HCT116 (cell line): Measurements from ENCODE around the gene KPNA1. TPM values are rescaled to one million over a fixed set of nuclear protein-coding genes. Genes with fewer than 3 reads are reported as not detected.

ENCODE experiments used
- ATAC-seq: fragments of 200-7000 bp; cut with Tn5 transposase; 2 replicates; pipeline ENCODE4 v1.9.1; 2020; ENCODE audit warnings: mild to moderate bottlenecking, moderate library complexity
- BruUV-seq: library from RNA; stranded (reverse); fragments of 400-500 nt; replicated peaks from 2 replicates; lab custom pipeline; 2021; lab: Mats Ljungman, UMichigan
- CTCF ChIA-PET: fragments of 300-600 bp; sonication (Branson Sonifier 250); formaldehyde crosslinking; loops from one replicate; lab custom pipeline; 2021; ENCODE audit warnings: antibody characterized with exemption; lab: Charles Lee
- POLR2A ChIA-PET: fragments of 300-600, 350-600 bp; sonication (Branson Sonifier 250); formaldehyde crosslinking; loops from one replicate; lab custom pipeline; 2021; ENCODE audit warnings: antibody characterized with exemption; lab: Charles Lee
- RAD21 ChIA-PET, 2 experiments: fragments of 300-600 bp; sonication (Branson Sonifier 250); formaldehyde crosslinking; loops; one replicate each; lab custom pipeline; 2023; ENCODE audit warnings: low total read pairs in 2 of 2; ENCODE audit not compliant: uncharacterized antibody in 2 of 2, unreplicated experiment in 2 of 2, low non-redundant PET in 1 of 2; lab: Charles Lee
- DNase-seq: peaks from one replicate; pipeline ENCODE4 v3.0.0-alpha.2; 2010; ENCODE audit warnings: low read depth, low spot score
- H2AFZ ChIP-seq: fragments of 200-600 bp; shearing (Covaris generic), sonication (generic); 2 replicates; pipeline ENCODE4 v1.6.1; 2017; ENCODE audit warnings: low read depth, mixed run types, mixed read lengths, antibody characterized with exemption, low read length; ENCODE audit not compliant: poor library complexity, severe bottlenecking
- H3K27ac ChIP-seq: 2 replicates; pipeline ENCODE4 v1.5.1; 2012; ENCODE audit warnings: low read depth, low read length
- H3K27me3 ChIP-seq: fragments of 200-600 bp; sonication (generic); 2 replicates; pipeline ENCODE4 v1.6.1; 2016; ENCODE audit warnings: mixed run types, low read length, mixed read lengths; ENCODE audit not compliant: insufficient read depth
- H3K36me3 ChIP-seq, 2 experiments: fragments of 200-500 bp in 1 of 2; fragments of 200-600 bp in 1 of 2; sonication (Bioruptor generic) in 1 of 2; sonication (generic) in 1 of 2; 2 replicates each; pipeline versions ENCODE4 v1.5.1 to v1.6.1; 2014 to 2016; ENCODE audit warnings: low read length in 2 of 2, inconsistent platforms in 1 of 2, mixed read lengths in 1 of 2, mixed run types in 1 of 2; ENCODE audit not compliant: insufficient read depth in 2 of 2, control insufficient read depth in 1 of 2
- H3K4me1 ChIP-seq, 2 experiments: fragments of 200-600 bp in 1 of 2; sonication (generic) in 1 of 2; 2 replicates each; pipeline versions ENCODE4 v1.5.1 to v1.6.1; 2012 to 2017; ENCODE audit warnings: low read length in 2 of 2, inconsistent platforms in 1 of 2, mild to moderate bottlenecking in 1 of 2, mixed read lengths in 1 of 2, mixed run types in 1 of 2, moderate library complexity in 1 of 2; ENCODE audit not compliant: insufficient read depth in 2 of 2, control insufficient read depth in 1 of 2
- H3K4me2 ChIP-seq: fragments of 200-600 bp; sonication (generic); 2 replicates; pipeline ENCODE4 v1.6.1; 2017; ENCODE audit warnings: mixed run types, low read length, mixed read lengths
- H3K4me3 ChIP-seq, 2 experiments: fragments of 200-600 bp in 1 of 2; sonication (generic) in 1 of 2; replicated peaks in 1 of 2; 2 replicates each; pipeline ENCODE4 v1.5.1; 2011 to 2016; ENCODE audit warnings: low read length in 2 of 2, control low read depth in 1 of 2, low read depth in 1 of 2, mild to moderate bottlenecking in 1 of 2, mixed read lengths in 1 of 2, mixed run types in 1 of 2
- H3K79me2 ChIP-seq: fragments of 200-600 bp; sonication (generic); 2 replicates; pipeline ENCODE4 v1.6.1; 2017; ENCODE audit warnings: mild to moderate bottlenecking, mixed run types, low read length, moderate library complexity, mixed read lengths; ENCODE audit not compliant: insufficient read depth
- H3K9ac ChIP-seq: fragments of 200-600 bp; sonication (generic); 2 replicates; pipeline ENCODE4 v1.6.1; 2016; ENCODE audit warnings: low read length, mixed read lengths
- H3K9me2 ChIP-seq: fragments of 200-600 bp; sonication (generic), shearing (Covaris generic); 2 replicates; pipeline ENCODE4 v1.6.1; 2017; ENCODE audit warnings: mixed run types, mild to moderate bottlenecking, moderate library complexity; ENCODE audit not compliant: insufficient read depth
- H3K9me3 ChIP-seq, 2 experiments: fragments of 200-500 bp in 1 of 2; fragments of 200-600 bp in 1 of 2; sonication (Bioruptor generic) in 1 of 2; sonication (generic) in 1 of 2; 2 replicates each; pipeline ENCODE4 v1.6.1; 2014 to 2017; ENCODE audit warnings: low read length in 2 of 2, mixed read lengths in 2 of 2, inconsistent platforms in 1 of 2, low read depth in 1 of 2, mild to moderate bottlenecking in 1 of 2, mixed run types in 1 of 2, moderate library complexity in 1 of 2; ENCODE audit not compliant: control insufficient read depth in 1 of 2, insufficient read depth in 1 of 2
- H4K20me1 ChIP-seq: fragments of 200-600 bp; sonication (generic), shearing (Covaris generic); 2 replicates; pipeline ENCODE4 v1.6.1; 2017; ENCODE audit warnings: mixed run types, mild to moderate bottlenecking, moderate library complexity; ENCODE audit not compliant: insufficient read depth
- ATF3 ChIP-seq: IDR thresholded peaks from 2 replicates; pipeline ENCODE4 v1.6.1; 2012
- CBX3 ChIP-seq: IDR thresholded peaks from 2 replicates; pipeline ENCODE4 v1.6.1; 2012; ENCODE audit warnings: low read depth
- CEBPB ChIP-seq: IDR thresholded peaks from 2 replicates; pipeline ENCODE4 v1.6.1; 2012; ENCODE audit warnings: low read depth
- CTCF ChIP-seq, 3 experiments: fragments of 200-600 bp in 1 of 3; sonication (generic) in 1 of 3; IDR thresholded peaks in 2 of 3; conservative IDR thresholded peaks in 1 of 3; 2 replicates each; pipeline ENCODE4 v1.5.1; 2012 to 2017; ENCODE audit warnings: low read depth in 2 of 3, low read length in 2 of 3, antibody characterized with exemption in 1 of 3, borderline replicate concordance in 1 of 3, control low read depth in 1 of 3, mild to moderate bottlenecking in 1 of 3, mixed read lengths in 1 of 3, mixed run types in 1 of 3, moderate library complexity in 1 of 3; ENCODE audit not compliant: insufficient read depth in 1 of 3
- EGR1 ChIP-seq: IDR thresholded peaks from 2 replicates; pipeline ENCODE4 v1.6.1; 2012; ENCODE audit warnings: low read depth
- ELF1 ChIP-seq: IDR thresholded peaks from 2 replicates; pipeline ENCODE4 v1.6.1; 2012; ENCODE audit warnings: low read depth, borderline replicate concordance
- EZH2 ChIP-seq: fragments of 200-600 bp; sonication (generic); IDR thresholded peaks from 2 replicates; pipeline ENCODE4 v1.6.1; 2017; ENCODE audit warnings: antibody characterized with exemption, mixed run types
- EZH2phosphoT487 ChIP-seq: fragments of 200-600 bp; IDR thresholded peaks from 2 replicates; pipeline ENCODE4 v1.6.1; 2018; ENCODE audit warnings: antibody characterized with exemption, borderline replicate concordance
- FOSL1 ChIP-seq: IDR thresholded peaks from 2 replicates; pipeline ENCODE4 v1.6.1; 2012; ENCODE audit warnings: low read depth
- JUND ChIP-seq: IDR thresholded peaks from 2 replicates; pipeline ENCODE4 v1.6.1; 2012
- MAX ChIP-seq: IDR thresholded peaks from 2 replicates; pipeline ENCODE4 v1.6.1; 2012
- POLR2A ChIP-seq: IDR thresholded peaks from 2 replicates; pipeline ENCODE4 v1.7.0; 2011; ENCODE audit warnings: borderline replicate concordance; ENCODE audit not compliant: insufficient read depth, insufficient read length; ENCODE audit errors: extremely low read depth
- POLR2AphosphoS5 ChIP-seq: IDR thresholded peaks from 2 replicates; pipeline ENCODE4 v1.6.1; 2011; ENCODE audit warnings: mild to moderate bottlenecking, low read depth, low read length, moderate library complexity
- RAD21 ChIP-seq: IDR thresholded peaks from 2 replicates; pipeline ENCODE4 v1.6.1; 2012; ENCODE audit warnings: low read depth, mild to moderate bottlenecking
- SP1 ChIP-seq: IDR thresholded peaks from 2 replicates; pipeline ENCODE4 v1.6.1; 2012; ENCODE audit warnings: low read depth
- SRF ChIP-seq: IDR thresholded peaks from 2 replicates; pipeline ENCODE4 v1.6.1; 2012; ENCODE audit warnings: low read depth
- ZFX ChIP-seq: fragments of 450-650 bp; IDR thresholded peaks from 2 replicates; pipeline ENCODE4 v1.6.1; 2017
- ZNF274 ChIP-seq: fragments of 200-500 bp; sonication (Bioruptor generic); IDR thresholded peaks from 2 replicates; pipeline ENCODE4 v1.6.1; 2014; ENCODE audit warnings: mild to moderate bottlenecking, low read depth, low read length, inconsistent platforms
- intact Hi-C: fragments of 100-400 bp; cut with micrococcal nuclease; formaldehyde crosslinking; loops from 2 replicates; pipeline ENCODE4 v1.10.0; 2022
- total RNA-seq: library from RNA; stranded (reverse); gene quantifications from one replicate; pipeline ENCODE4 v1.2.1, GENCODE V29; 2021; ENCODE audit not compliant: unreplicated experiment

Gene KPNA1
- total RNA-seq, 1 experiment from 2014 or later, result 73.4 TPM

- H3K27ac ChIP-seq, result no peak overlapping the region
- no peak overlapping the region for H2AFZ ChIP-seq
- peaks cover 74% of the 10 kb centered on the region for H3K79me2 ChIP-seq
- peaks cover 0 to 4% of the 10 kb centered on the region in 2 experiments; a peak in 1 of 4 replicates for H3K4me1 ChIP-seq
- TF ChIP-seq RAD21 (no peak), ZNF274 (no peak), CBX3 (no peak), POLR2A (no peak), JUND (no peak), ATF3 (no peak), ELF1 (no peak), MAX (no peak), EZH2phosphoT487 (no peak), POLR2AphosphoS5 (no peak), SRF (no peak), EGR1 (no peak), ZFX (no peak), CTCF (IDR thresholded peaks at IDR 0.05 in 2 of 3, conservative IDR thresholded peaks at IDR 0.05 in 1 of 3; ENCODE audit: borderline replicate concordance in 1 of 3, insufficient read depth in 1 of 3, low read depth in 2 of 3, low read length in 2 of 3) (no peak), FOSL1 (no peak), SP1 (no peak), EZH2 (no peak), CEBPB (no peak)
- no peak overlapping the region for H3K4me3 ChIP-seq
- ChIA-PET CTCF (no interaction called here), POLR2A (no interaction called here), RAD21 (no interaction called here)
- no peak overlapping the region for H3K9ac ChIP-seq
- intact Hi-C loops, result no loop called here
- BruUV-seq, result no TSS peak
- DNase-seq, result no peak
- H3K9me3 ChIP-seq, result no peaks in the 10 kb centered on the region
- no peak for ATAC-seq
- H3K27me3 ChIP-seq, result no peaks in the 10 kb centered on the region
- no peak overlapping the region for H3K4me2 ChIP-seq
- no peaks in the 10 kb centered on the region for H4K20me1 ChIP-seq
- peaks cover 0 to 15% of the 10 kb centered on the region in 2 experiments; a peak in 3 of 4 replicates for H3K36me3 ChIP-seq
- no peaks in the 10 kb centered on the region for H3K9me2 ChIP-seq
Observed at GRCh38 chr3:122390665-122391064, 124.1 kb downstream of the KPNA1 start.
